Measurements from ENCODE around the gene FSHR.

Gene FSHR

GRCh38 chr2:49028101-49028500 lies 126.2 kb downstream of the FSHR start:
- no peak for DNase-seq

DNA sequence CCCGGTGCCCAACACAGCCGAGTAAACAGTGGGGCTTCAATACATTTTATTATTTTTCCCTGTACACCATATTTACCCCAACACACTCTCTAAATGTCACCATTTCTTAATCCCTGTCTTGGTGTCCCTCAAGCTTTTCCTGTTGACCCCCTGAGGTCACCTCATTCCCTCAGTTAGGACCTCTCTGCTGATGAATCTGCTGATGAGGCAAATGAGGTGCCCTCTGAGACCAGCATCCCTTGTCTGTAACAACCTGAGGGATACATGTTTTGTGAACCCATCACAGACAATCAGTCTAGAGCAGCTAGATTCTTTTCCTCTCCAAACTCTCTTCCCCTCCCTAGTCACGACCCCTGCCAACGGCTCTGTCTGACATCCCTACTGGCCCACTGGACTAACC lies 127.6 kb downstream of the FSHR start:
- DNase-seq, result no peak

- DNase-seq, result no peak
These were observed 133.0 kb downstream of the FSHR start for GRCh38 chr2:49021271-49021670.

DNA sequence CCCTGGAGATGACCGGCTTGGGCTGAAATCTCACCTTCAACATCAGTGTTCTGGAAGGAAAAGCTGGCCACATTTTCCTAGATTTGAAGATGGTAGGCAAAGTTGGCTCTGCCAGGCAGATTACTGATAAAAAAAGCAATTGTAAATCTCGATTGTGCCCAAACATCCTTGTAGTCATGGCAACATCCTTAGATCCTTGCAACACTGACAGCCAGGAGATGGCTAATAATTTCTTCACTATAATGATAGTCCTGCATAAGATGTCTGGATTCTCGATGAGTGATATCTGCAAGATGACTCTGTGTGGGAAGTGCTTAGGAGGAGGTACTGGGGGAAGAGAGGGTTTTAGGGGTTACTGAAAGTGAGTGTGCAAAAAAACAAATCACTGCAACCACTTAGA lies 149.1 kb downstream of the FSHR start:
- no peak for DNase-seq

GRCh38 chr2:49004036-49004626 lies 150.2 kb downstream of the FSHR start:
- DNase-seq, result no peak

DNA sequence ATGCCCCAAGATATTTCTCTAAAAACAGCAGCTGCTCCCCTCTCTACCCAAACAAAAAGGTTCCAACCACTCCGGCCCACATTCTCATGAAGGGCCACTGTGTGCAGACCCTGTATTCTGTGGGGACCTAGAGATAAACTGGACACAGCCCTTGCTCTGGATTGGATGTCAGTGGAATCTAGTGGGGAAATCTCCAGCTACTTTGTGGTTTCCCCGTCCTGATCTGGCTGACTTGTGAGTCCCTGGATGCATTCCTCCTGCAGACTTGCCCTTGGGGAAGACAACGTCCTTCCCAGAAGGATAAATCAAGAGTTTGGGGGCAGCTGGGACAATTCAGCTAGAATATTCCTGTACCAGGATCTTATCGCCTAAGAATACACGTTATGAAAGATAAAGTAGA lies 151.1 kb downstream of the FSHR start:
- no peak for DNase-seq

DNA sequence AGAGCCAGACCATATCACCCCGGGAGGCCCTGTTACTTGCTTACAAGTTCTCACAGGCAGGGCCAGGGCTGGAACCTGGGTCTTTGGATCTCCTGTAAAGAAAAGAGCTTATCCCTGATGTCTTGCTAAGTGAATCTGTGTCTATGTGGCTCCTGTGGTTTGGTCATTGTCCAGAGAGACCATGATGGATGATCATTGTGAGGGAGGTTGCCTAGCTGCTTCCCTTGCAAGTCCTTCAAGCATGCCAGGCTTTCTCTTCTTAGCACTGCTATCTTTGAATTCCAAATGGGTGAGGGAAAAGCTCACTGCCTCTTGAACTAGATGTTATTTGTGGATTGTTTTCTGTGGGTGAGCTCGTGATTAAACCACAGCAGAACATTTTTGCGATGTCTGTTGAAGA lies 151.6 kb downstream of the FSHR start:
- no peak for DNase-seq

GRCh38 chr2:49000695-49001094 lies 153.6 kb downstream of the FSHR start:
- DNase-seq, result no peak

- no peak for DNase-seq
These were observed 155.9 kb downstream of the FSHR start for GRCh38 chr2:48998449-48998848.

DNA sequence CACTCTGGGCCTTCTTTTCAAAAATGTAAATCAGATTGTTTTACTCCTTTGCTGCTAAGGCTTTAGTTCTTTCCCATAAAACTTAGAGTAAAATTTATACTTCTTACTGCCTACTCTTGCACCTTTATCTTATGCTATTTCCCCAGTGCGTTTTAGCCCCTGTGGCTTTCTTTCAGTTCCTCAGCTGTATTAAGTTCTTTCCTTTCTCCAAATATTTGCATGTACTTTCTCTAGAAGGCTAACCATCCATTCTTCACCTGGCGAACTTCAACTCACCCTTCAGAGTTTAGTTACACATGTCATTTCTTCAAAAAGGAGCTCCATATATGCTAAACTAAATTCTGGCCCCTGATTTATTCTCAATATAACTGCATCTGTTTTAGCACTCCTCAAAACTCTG lies 160.7 kb downstream of the FSHR start:
- DNase-seq, result no peak

DNA sequence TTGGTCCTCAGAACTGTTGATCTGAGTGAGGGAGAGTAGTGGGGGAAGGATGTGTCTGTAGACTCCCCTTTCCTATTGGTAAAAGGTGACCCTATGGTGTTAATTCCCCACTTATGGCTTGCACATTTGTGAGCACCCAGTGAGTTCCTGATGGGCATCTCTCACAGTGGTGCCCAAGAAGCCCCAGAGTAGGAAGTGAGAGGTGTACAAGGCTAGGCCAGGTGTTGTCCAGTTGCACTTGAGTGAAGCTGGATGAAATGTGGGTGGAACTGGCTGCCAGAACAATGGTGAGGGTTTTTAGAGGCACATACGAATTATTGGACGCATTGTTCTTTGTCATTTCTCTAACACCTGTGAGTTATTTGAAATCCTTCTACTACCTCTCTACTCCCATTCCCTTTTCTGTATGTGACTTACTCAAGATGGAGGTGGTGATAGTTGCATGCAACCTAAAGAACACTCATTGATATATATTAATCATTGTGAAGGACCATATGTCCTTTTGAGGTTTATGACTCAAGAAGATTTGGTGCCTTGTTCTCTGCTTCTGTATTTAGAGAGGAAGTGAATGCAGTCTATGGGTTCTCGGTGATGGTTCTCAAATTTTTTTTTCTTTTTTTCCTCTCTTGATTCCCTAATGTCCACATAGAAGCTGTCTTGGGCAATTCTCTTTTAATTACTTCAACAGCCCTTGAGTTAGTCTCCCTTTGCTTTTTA lies 162.7 kb downstream of the FSHR start:
- no peak for DNase-seq

- DNase-seq, result no peak
These were observed 169.4 kb downstream of the FSHR start for GRCh38 chr2:48984922-48985321.

- no peak for DNase-seq
These were observed 170.8 kb downstream of the FSHR start for GRCh38 chr2:48983551-48983950.

GRCh38 chr2:48982887-48983435 lies 171.4 kb downstream of the FSHR start:
- no peak for DNase-seq

- no peak for DNase-seq
These were observed 173.5 kb downstream of the FSHR start for GRCh38 chr2:48980846-48981245.

DNA sequence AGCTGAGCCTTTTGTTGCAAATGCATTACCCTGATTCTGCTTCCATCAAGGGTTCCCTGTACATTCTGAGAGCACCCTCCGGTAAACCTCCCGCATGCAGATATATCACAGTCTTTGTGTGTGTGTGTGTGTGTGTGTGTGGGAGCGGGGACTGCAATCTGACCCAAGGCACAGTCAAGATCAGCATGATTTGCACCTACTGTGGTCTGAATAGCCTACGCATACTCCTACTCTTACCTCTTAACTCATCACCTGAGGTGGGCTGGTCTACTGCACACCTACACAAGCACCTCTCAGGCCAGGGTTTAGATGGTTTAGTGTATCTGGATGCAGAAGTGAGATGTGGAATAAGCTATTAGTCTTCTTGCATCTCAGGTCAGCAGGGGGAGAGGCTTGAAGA lies 174.6 kb downstream of the FSHR start:
- DNase-seq, result no peak

- DNase-seq, result no peak
These were observed 176.2 kb downstream of the FSHR start for GRCh38 chr2:48978131-48978530.

DNA sequence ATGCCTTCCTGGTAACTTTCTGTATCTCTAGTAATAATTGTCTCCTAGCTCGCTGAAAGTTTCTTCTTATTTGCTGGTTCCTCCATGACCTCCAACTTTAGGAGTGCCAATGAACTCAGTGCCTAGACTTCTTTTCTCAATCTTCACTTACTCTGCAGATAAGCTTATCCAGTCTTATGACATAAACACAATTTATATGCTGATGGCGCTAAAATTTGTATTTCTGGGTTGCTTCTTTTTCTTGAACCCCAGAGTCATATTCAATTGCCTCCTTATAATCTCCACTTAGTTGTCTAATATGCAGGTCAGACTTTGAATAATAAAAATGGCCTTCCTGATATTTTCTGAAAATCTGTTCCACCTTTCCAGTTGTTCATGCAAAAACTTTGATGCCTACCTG lies 182.5 kb downstream of the FSHR start:
- no peak for DNase-seq

DNA sequence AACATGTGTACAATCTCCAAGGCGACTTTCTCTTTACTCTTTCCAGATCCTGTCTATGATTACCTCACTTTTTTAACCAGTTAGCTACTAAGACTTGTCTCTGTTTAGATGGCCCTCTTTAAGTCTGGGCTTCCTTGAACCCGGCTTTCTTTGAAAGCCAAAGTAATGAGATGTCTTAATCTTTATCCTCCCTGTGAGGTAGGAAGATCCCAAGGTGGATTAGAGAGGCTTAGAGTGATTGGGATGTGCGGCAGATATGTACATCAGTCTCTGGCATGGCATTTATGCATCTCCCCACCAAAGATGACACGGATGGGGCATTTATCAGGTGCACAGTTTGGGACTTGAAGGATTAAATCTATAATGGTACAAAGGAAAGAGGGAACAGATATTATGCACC lies 186.3 kb downstream of the FSHR start:
- DNase-seq, result no peak

DNA sequence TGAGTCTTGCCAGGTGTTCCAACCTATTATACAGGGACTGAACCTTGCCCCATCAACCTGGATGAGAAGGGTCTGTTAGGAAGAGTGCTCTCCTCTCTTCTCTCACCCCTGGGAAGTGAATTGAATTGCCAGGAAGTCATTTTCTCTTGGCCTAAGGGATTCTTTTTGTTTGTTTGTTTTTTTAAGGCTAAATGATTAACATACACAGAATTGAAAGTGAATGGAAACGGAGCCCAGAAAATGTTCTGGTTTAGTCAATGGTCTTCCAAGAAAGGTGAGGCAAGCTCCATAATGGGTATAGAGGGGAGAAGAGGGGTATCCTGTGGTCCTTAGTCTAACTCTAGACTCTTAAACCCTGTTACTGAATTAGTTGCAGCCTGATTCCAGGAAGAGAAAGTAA lies 189.1 kb downstream of the FSHR start:
- DNase-seq, result no peak

- DNase-seq, result no peak
These were observed 193.3 kb downstream of the FSHR start for GRCh38 chr2:48961009-48961408.

DNA sequence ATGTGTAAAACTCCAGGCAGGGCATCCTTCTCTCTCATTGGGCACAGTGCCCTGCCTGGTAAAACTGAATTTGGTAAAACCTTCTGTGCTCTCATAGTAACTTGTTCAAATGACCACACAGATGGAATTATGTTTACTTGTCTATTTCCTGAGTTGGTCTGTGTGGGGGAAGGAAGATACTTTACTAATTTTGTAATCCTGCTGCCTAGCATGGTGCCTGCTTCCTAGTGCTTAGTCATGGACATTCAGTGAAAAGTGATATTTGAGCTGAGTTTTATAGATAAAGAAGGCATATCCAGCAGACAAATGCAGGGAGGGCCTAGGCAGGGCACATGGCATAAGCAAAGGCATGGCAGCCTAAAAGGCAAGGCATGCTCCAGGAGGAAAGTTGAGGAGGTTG lies 199.4 kb downstream of the FSHR start:
- no peak for DNase-seq

- no peak for DNase-seq
These were observed 200.0 kb downstream of the FSHR start for GRCh38 chr2:48954311-48954710.

GRCh38 chr2:48952614-48953013 lies 201.7 kb downstream of the FSHR start:
- DNase-seq, result no peak

- DNase-seq, result no peak
These were observed 202.2 kb downstream of the FSHR start for GRCh38 chr2:48952143-48952542.
